ENCODE data around the gene ERGIC1. TPM values are rescaled to one million over a fixed set of nuclear protein-coding genes. Genes with fewer than 3 reads are reported as not detected.
"Not testable (repeated sequence)": the region's sequence is repeated elsewhere in the genome, so short reads cannot be mapped to it uniquely, and the experiment has no call there.

The ERGIC1 gene
- total and polyA plus RNA-seq, 2 of the 13 experiments (the other 11 are each of a cell fraction or from before 2014, with no cell fraction given): 78.5 to 184 TPM

- H3K27me3 ChIP-seq (ENCODE audit: control insufficient read depth in 1 of 2, insufficient read depth in 2 of 2, low read length in 2 of 2); H3K9me3 ChIP-seq (ENCODE audit: low read length); DNase-seq (ENCODE audit: low spot score); ATAC-seq; H4K20me1 ChIP-seq (ENCODE audit: insufficient read depth, low read length); CTCF ChIA-PET (ENCODE audit: low intra/inter-chr PET ratio, low total read pairs); H3K36me3 ChIP-seq (replicated peaks in 1 of 2; ENCODE audit: control insufficient read depth in 1 of 2, insufficient read depth in 2 of 2, low read length in 2 of 2); H3K4me2 ChIP-seq (ENCODE audit: low read depth, low read length); FAIRE-seq; H3K27ac ChIP-seq (ENCODE audit: extremely low read length, insufficient read depth, low read length); H3K79me2 ChIP-seq (ENCODE audit: insufficient read depth, low read length); H3K9ac ChIP-seq (ENCODE audit: insufficient read depth, low read depth, low read length); BruUV-seq (replicated peaks); H3K4me3 ChIP-seq (replicated peaks in 1 of 3; ENCODE audit: insufficient read depth in 1 of 3, low read depth in 2 of 3, low read length in 3 of 3); H2AFZ ChIP-seq (ENCODE audit: low read length); in situ Hi-C loops (cut with HindIII; ENCODE audit: extremely low pct_ligation_motif_present, low pct_unique_long_range_greater_than_20kb); intact Hi-C loops (cut with micrococcal nuclease; ENCODE audit: unreplicated experiment): not testable (repeated sequence)
- H3K4me1 ChIP-seq (ENCODE audit: insufficient read depth, low read length): peaks cover 31% of the 10 kb centered on the region
- POLR2A ChIA-PET: interaction anchor here (1.1 kb wide), 1 partner anchor 39 kb away, joined by 3 read pairs; no protein-coding TSS in a partner anchor
- 0 out of 2 replicates have a peak, but pooled peaks have one; percentile 27 for TF ChIP-seq ZNF770 (CRISPR knock-in tag; IDR thresholded peaks at IDR 0.05)
- WGBS (ENCODE audit: low lambda C conversion rate): 47% methylated on average over 4 of the region's 4 CpGs
These were observed 23.1 kb upstream of the ERGIC1 start for GRCh38 chr5:172810996-172811395.

- CTCF ChIA-PET (ENCODE audit: low intra/inter-chr PET ratio, low total read pairs): no interaction called here
- Histone ChIP-seq H3K36me3 (replicated peaks in 1 of 2; ENCODE audit: control insufficient read depth in 1 of 2, insufficient read depth in 2 of 2, low read length in 2 of 2) (no peaks in the 10 kb centered on the region), H3K9ac (ENCODE audit: insufficient read depth, low read depth, low read length) (no peak overlapping the region), H4K20me1 (ENCODE audit: insufficient read depth, low read length) (no peaks in the 10 kb centered on the region), H3K27ac (ENCODE audit: extremely low read length, insufficient read depth, low read length) (no peak overlapping the region), H3K27me3 (ENCODE audit: control insufficient read depth in 1 of 2, insufficient read depth in 2 of 2, low read length in 2 of 2) (no peaks in the 10 kb centered on the region), H3K4me1 (ENCODE audit: insufficient read depth, low read length) (peaks cover 44% of the 10 kb centered on the region), H3K79me2 (ENCODE audit: insufficient read depth, low read length) (no peaks in the 10 kb centered on the region), H3K4me2 (ENCODE audit: low read depth, low read length) (no peak overlapping the region), H3K4me3 (replicated peaks in 1 of 3; ENCODE audit: insufficient read depth in 1 of 3, low read depth in 2 of 3, low read length in 3 of 3) (no peak overlapping the region), H3K9me3 (ENCODE audit: low read length) (no peaks in the 10 kb centered on the region), H2AFZ (ENCODE audit: low read length) (no peak overlapping the region)
- FAIRE-seq (no peak), ATAC-seq (no peak), DNase-seq (ENCODE audit: low spot score) (no peak)
- WGBS (ENCODE audit: low lambda C conversion rate): 67% methylated on average over 7 of the region's 7 CpGs
- in situ Hi-C loops (cut with HindIII; ENCODE audit: extremely low pct_ligation_motif_present, low pct_unique_long_range_greater_than_20kb) (no loop called here), intact Hi-C loops (cut with micrococcal nuclease; ENCODE audit: unreplicated experiment) (no loop called here)
- BruUV-seq (replicated peaks): no TSS peak
- POLR2A ChIA-PET: interaction anchor here (1.2 kb wide), 1 partner anchor 45 kb away, joined by 6 read pairs; the partner anchor contains the start of gene DUSP1
- TF ChIP-seq ZNF776 (CRISPR knock-in tag; IDR thresholded peaks at IDR 0.05) (no peak), RNF219 (CRISPR knock-in tag; IDR thresholded peaks at IDR 0.05) (no peak), ZMAT3 (CRISPR knock-in tag; conservative IDR thresholded peaks at IDR 0.05) (no peak), SOX5 (CRISPR knock-in tag; IDR thresholded peaks at IDR 0.05; ENCODE audit: borderline replicate concordance) (no peak), ZNF607 (CRISPR knock-in tag; IDR thresholded peaks at IDR 0.05; ENCODE audit: borderline replicate concordance) (no peak), ARID5B (CRISPR knock-in tag; IDR thresholded peaks at IDR 0.05) (no peak), SP4 (CRISPR knock-in tag; IDR thresholded peaks at IDR 0.05) (no peak), IKZF1 (IDR thresholded peaks at IDR 0.05) (no peak)
These were observed 18.4 kb upstream of the ERGIC1 start for GRCh38 chr5:172815631-172816030.
